ENCODE results near the gene TECPR1.
"Not testable (repeated sequence)": the region's sequence is repeated elsewhere in the genome, so short reads cannot be mapped to it uniquely, and the experiment has no call there.

The TECPR1 gene

DNA sequence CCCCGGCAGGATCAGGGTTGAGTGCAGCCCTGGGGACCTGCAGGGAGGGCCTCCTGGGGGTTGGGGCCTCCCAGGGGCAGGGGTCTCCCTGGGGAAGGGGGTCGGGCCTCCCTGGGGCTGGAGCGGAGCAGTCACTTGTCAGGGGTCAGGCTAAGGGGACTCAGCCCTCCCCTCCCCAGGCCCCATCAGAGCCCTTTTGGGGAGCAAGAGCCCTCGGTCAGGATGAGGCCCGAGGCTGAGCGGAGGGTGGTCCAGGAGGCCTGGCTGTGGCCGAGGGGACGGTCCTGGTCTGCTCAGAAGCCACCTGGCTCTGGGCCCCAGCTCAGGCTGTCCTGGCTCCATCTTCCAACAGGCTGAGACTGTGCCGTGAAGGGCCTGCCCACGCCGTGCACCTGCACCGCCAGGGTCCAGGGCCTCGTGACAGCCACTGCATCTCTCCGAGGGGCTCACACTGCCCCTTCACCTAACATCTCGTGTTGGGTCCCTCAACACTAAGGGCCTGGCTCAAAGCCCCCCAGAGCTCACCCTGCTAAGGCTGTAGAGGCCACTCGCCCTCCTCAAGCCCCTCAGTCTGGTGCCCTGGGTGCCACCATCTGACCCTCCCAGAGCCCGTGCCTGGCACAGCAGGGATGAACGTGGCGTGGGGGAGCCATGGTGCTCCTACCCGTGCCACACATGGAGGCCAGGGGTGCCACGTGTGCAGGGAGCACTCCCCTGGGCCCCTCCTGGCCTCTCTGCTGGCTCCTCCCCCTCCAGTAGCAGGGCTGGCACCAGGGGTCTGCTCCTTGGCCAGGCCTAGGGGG, 27.9 kb downstream of the TECPR1 start:
- DNase-seq, result no peak

DNA sequence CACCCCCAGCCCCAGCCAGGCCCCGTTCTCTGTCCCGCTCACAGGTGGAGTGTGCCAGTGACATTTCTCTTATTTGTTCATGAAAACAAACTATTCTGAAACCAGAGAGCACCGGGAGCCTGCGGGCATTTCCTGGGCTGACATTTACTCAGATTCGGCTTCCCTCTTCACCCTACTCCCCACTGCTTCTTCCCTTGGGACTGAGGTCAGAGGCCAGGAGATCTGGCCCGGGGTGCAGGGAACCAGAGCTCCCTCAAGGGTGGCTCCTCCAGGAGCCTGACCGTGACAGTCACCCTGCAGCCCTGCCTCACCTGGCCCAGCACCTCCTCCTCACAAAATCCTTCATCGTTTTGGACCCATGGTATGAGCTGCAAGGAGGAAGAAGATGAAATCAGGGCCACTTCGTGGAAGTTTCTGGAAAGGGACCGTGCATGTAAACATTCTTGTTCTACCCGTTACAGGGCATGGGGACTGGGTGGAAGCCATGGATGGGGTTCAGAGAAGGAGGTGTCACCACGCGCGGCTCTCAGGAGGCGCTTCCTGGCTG, 28.6 kb downstream of the TECPR1 start:
- no peak for DNase-seq

DNA sequence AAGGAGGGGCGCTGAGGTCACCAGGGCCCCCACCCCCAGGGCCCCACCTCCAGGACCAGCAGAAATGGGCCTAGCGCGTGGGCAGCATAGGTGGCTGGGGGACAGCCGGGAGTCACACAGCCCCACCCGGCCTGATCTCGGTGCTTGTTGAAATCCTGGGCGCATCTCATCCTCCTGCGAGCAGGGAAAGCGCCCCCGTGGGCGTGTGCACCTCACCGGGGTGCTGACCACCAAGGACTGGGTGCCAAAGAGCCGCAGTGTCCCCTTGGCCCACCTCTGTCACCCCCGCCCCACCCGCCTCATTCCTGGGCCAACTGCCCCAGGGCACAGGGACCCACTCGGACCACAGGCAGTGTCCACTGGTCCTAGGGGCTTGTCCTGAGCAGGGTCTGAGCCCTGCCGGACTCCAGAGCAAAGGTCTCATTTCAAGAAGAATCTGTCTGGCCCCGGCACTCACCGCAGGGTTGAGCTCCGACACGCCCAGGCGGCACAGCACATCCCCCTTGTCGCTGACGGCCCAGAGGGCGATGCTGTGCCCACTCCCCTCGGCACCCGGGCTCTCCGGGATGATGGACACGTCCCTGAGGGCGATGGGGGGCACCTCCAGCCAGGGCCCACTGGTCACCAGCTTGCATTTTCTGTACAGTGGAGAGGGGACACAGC, 29.4 kb downstream of the TECPR1 start:
- DNase-seq, result no peak

DNA sequence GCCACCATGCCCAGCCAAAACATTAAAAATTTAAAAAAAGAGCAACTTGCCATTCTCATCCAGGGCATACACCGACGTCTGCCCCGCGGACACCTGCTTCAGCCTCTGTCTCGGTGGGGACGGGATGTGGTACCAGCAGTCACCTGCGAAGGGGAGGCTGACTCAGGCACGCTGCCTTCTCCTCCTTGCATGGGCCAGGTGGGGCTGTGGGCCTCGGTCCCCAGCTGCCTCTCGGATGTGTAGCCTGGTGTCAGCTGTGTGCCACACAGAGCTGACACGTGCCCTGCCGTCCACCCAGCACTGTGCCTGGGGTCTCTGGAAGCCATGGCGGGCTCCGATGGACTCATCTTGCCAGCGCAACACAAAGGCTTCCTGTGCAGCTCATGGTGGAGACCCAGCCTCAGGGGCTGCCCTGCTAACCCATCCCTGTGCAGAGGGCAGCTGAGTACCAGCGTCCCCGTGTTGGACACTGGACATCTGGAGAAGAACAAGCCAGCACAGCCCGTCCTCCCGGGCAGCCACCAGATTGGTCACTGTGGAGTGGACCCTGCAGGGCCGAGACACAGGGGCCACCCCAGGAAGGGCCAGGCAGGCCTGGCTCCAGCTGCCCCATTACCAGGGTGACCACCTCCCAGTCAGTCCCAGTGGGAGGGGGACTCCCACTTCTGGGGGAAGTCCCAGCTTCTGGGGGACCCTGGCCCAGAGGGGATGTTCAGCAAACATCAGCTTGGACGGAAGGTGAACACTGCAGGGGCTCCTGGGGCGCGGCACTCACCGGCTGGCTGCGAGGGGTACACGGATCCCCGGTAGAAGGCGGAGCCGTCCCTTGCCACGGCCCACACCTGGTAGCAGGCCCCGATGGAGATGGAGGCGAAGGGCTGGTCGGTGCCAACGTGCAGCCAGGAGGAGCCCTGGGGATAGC, 30.2 kb downstream of the TECPR1 start:
- DNase-seq, result no peak

DNA sequence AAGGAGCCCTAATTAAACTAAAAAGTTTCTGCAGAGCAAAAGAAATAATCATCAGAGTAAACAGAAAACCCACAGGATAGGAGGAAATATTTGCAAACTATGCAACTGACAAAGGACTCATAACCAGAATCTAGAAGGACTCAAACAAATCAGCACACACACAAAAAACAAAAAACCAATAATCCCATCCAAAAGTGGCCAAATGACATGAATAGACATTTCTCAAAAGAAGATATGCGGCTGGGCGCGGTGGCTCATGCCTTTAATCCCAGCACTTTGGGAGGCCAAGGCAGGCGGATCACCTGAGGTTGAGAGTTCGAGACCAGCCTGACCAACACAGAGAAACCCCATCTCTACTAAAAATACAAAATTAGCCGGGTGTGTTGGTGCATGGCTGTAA, 32.6 kb downstream of the TECPR1 start:
- not testable (repeated sequence) for DNase-seq

DNA sequence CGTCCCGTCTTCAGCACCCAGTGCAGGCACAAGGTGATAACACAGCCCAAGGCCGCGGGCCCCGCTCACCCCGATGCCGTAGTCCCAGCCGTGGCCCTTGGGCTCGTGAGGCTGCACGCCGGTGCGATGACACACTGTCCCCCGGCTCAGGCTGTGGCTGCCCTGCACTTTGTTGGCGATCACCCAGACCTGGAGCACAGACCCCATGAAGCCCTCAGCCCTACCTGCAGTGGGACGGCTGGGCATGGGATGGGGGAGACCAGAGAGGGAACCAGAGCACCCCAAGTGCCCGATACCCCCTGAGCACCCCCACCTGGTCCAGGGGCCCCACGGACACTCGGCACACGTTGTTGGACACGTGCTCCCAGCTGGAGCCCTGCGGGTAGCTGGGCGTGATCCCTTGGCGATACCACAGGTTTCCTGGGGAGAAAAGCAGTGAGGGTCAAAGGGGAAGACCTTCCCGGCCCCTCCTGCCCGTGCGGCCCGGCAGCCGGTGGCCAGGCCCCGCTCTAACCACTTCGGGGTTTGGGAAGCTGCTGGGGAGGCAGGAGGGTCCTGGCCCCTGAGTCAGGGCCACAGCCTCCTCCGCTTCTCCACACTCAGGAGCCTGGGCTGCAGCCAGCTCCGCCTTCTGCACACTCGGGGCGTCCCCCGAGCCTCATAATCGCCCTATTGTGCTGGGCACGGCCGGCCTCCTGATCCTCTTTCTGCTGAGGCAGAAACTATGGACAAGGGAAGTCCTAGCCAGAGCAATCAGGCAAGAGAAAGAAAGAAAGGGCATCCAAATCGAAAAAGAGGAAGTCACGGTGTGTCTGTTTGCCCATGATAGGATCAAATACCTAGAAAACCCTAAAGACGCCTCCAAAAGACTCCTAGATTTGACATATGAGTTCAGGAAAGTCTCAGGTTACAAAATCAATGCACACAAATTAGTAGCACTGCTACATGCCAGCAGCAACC, 34.1 kb downstream of the TECPR1 start:
- no peak for DNase-seq

DNA sequence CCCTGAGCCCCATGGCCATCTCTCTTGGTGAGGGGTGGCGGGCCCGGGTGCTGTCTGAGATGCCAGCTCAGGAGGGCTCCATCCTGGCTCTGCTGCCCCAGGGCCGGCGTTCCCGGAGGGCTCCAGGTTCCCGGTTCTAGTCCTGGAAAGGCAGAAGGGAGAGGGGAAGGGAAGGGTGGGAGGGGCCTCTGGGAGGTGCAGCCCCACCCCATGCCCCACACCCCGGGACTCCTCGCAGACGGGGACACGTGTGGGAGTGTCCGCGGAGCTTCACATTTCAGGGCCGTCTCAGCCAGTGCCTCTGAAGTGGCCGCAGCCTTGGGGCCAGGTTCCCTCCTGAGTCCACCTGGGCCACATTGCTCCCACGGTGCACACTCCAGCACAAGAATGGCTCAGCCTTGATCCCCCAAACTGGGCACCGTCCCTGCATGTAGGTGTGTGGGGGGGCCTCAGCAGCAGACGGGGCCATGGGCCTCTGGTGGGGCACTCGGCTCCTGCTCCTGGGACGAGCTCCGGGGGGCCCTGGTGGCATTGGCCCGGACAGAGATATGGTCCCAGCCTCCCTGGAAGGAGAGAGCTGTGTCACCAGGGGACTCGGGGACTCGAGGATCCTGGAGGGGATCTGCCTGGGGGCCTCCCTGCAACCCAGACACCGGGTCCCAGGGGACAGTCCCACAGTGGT, 35.0 kb downstream of the TECPR1 start:
- no peak for DNase-seq

DNA sequence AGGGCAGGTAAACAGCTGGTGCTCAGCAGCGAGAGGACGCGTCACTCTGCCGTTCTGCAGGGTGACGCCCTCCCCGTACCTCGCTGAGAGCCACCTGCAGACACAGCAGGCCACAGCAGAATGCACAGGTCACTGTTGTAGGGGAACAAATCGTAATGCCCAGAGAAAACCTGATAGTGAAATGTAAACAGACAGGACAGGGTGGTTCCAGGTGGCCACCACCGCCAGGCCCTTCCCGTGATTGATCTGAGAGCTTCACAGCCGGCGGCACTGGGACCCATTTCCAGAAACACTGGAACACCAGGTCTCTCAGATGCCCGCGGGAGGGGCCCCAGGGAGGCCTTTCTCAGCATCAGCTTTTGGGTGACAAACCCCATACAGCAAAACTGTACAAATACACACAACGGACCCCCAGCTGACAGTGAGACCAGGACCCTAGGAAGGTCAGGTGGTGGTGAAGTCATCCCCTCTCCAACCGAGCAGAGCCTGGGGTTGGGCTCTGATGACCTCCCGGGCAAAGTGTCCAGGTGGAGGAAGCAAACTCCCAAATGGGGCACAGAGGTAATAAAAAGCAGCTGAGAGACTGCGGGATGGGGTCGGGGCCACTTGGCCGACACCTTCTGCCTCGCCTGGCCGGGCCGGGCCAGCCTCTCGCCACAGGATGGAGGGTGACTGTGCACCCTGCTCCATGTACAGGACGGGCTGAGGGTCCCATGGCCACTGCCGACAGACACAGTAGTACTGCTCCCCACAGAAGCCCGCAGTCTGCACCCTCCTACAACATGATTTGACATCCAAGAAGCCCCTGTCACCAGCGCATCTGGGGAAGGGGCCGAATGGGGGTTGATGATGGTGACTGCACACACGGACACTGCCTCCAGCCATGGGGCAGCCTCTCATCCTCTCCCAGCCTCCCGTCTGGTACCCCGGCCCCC, 36.2 kb downstream of the TECPR1 start:
- DNase-seq, result no peak

DNA sequence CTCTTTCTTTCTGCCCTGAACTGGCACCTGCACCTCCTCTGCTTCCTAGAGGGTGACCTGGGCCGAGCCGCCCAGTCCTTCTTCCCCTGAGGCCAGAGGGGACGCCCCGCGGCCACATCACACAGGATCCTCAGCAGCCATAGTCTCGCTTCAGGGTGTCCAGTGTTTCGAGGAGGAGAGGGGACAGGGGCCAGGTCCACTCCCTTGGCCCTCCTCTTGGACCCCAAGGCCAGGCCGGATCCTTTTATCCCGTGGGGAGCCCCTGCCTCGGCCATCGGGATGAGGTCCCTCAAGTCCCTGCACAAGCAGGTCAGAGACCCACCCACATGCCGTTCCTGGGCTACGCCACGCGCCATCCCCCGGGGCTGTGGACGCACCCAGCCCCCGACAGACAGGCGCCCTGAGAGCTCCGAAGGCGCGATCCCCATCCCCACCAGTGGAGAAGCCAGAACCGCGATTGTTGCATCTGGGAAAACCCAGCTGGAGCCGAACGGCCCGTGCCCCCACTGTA, 37.2 kb downstream of the TECPR1 start:
- DNase-seq, result no peak

DNA sequence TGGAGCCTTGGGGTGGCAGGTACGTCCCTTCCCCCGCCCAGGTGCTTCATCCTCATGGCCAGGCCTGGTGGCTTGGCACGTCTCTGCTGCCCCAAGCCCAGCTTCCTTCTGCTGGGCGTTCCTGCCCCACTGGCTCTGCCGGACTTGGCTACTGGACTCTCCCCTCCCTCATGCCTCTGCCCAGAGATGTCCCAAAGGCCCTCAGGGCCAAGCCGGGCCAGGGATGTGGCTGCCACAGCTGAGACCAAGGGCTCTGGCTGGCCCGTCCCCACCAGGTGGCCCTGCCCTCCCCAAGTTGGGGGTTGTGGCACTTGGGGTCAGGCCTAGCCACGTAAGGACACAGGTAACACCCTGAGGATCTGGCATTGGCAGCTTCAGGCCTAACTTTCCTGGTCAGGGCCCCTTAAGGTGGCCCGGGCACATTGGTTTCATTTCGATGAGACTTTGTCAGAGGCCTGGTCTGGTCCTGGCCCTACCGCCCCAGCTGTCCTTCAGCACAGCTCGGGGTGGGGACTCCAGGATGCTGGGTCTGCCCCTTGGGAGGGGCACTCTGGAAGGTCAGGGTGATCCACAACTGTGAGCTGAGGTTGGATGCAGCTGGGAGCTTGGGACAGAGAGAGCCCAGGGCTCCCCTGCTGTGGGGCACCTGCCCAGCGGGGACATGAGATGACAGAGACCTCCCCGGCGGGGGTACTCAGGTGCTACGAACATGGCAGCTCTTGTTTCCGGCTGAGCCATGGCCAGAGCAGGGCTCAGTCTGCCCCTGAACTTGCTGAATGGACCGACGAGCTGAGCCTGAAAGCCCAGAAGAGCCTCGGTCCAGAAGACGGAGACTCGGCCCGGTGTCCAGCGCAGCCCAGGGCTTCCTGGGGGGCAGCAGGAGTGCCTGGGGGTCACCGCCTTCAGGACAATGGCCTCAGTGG, 37.9 kb downstream of the TECPR1 start:
- DNase-seq, result no peak

DNA sequence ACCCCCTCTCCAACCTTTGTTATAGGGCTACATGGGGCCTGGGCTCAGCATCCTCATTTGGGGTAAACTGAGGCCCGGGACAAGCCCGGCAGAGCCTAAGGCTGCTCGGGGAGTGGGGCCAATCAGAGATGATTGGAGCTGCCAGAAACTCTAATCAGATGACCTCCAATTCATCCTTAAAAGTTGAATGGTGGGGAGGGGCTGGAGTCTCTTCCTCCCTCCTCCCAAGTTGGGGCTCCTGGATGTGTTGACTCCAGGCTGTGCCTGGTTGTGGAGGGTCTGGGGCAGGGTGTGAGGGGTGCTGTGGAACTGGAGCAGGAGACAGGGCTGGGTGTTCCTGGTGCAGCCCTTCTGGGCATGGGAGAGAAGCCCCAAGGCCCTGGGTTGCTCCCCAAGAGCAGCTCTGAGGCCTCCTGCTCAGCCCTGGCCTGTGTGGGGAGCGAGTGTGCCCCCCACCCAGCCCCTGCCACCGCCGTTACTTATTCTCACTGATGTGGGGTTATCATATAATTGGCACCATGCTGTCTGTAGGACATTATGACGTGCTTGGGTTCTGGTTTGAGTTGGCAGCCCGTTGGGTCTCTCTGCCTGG, 38.6 kb downstream of the TECPR1 start:
- DNase-seq, result no peak

DNA sequence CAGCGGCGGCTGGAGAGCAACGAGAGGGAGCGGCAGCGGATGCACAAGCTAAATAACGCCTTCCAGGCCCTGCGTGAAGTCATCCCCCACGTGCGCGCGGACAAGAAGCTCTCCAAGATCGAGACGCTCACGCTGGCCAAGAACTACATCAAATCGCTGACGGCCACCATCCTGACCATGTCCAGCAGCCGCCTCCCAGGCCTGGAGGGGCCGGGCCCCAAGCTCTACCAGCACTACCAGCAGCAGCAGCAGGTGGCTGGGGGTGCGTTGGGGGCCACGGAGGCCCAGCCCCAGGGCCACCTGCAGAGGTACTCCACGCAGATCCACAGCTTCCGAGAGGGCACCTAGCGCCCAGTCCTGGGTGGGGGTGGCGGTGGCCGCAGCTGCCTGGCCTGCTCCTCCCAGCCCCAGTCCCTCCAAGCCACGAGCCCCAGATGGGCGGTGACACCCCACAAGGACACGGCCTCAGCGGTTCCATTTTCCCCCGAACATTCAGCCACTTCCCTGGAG, 39.4 kb downstream of the TECPR1 start:
- DNase-seq, result no peak

DNA sequence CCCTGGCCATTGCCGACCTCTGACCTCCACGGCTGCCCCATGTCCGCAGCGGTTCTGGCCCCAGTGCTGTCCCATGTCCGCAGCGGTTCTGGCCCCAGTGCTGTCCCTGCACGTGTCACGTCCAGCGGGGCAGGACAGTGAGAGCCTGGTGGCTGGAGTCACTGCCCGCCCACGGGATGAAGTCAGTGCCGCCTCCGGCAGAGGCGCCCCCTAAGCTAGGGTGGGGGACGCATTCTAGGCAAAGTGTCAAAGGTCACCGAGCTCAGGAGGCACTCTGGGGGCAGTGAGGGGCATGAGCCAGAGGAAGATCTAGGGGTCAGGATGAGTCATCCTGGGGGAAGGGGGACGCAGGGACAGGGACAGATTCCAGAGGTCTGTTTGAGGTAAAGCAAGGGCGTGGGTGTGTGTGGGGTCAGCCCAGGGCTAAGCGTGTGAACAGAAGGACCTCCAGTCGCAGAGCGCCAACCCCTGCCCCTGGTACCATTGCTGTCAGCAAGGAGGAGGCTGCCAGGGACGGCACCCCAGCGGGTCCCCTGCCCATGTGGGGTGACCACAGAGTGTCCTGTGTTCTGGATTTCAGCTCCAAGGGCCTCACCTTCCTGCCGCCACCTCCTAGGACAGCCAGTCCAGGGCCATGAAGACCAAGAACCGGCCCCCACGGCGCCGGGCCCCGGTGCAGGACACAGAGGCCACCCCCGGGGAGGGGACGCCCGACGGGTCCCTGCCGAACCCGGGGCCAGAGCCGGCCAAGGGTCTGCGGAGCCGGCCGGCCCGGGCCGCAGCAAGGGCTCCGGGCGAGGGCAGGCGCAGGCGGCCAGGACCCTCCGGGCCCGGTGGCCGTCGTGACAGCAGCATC, 40.1 kb downstream of the TECPR1 start:
- no peak for DNase-seq

DNA sequence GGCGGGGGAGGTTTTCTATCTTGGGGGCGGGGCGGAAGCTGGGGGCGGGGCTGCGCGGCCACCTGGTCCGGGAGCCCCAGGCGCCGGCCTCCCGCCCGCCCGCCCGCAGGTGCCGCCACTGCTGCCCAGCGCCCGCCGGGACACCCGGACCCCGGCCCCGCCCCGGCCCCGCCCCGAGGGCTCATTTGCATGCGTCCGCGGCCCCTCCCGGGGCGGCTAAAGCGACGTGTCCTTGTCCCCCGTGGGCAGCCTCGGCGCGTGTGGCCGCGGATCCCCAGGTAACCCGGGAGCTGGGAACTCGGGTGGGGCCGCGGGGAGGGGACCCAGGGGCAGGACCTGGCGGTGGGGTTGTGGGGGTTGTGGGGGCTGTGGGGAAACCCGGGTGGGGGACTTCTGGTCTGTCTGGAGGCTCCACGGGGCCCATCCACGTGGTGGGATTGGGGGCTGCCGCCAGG, 40.8 kb downstream of the TECPR1 start, which contains the start of gene BHLHA15:
Gene BHLHA15, plus strand, starts transcription at position 219 of the 455 bp plus-strand sequence. CDS start 871 bp downstream, outside the sequence.
- DNase-seq, result no peak

DNA sequence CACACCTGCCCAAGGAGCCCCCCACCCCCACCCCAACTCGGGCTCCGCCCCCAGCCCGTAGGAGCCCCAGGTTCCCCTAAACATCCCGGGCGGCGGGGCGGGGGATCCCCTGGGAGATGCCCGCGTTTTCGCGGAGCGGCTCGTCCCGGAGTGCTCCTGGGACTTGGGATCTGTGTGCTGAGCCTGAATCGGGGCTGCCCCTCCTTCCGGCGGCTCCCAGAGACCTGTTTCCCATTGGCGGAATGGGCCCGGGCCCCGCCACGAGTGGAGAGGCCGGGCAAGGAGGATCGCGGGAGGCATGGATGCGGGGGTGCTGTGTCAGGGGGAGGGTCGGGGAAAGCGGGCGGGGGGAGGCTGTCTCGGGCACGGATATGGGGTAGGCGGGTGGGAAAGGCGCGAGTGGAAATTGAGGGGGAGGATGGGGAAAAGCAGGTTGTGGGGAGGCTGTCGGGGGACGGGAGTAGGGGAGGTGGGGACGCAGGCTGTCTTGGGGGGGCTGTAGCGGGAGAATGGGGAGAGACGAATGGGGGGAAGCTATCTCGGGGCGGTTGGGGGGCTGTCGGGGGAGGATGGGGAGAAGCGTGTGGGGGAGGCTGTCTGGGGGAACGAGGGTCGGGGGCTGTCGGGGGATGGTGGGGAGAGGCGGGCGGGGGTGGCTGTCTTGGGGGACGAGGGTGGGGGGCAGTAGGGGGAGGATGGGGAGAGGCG, 41.4 kb downstream of the TECPR1 start:
- DNase-seq, result no peak

All from CD4-positive, alpha-beta T cell treated with Interferon gamma for 1 hour (primary cell).